Neural progenitor cell (in vitro differentiated cells): ENCODE measurements around the gene NFATC2IP.

Experiments
- EZH2 ChIP-seq: fragments of 200-600 bp; sonication (generic); IDR thresholded peaks from 2 replicates; pipeline ENCODE4 v1.6.1; 2017; ENCODE audit warnings: antibody characterized with exemption, mild to moderate bottlenecking, moderate library complexity
- EZH2phosphoT487 ChIP-seq: fragments of 200-600 bp; sonication (generic); IDR thresholded peaks from 2 replicates; pipeline ENCODE4 v1.6.1; 2017; ENCODE audit warnings: antibody characterized with exemption
- TF ChIP-seq, protein P1 (sequence below): fragments of 200-600 bp; sonication (generic); IDR thresholded peaks from 2 replicates; pipeline ENCODE4 v1.5.1; 2017; ENCODE audit warnings: antibody characterized with exemption, mild to moderate bottlenecking

DNA sequence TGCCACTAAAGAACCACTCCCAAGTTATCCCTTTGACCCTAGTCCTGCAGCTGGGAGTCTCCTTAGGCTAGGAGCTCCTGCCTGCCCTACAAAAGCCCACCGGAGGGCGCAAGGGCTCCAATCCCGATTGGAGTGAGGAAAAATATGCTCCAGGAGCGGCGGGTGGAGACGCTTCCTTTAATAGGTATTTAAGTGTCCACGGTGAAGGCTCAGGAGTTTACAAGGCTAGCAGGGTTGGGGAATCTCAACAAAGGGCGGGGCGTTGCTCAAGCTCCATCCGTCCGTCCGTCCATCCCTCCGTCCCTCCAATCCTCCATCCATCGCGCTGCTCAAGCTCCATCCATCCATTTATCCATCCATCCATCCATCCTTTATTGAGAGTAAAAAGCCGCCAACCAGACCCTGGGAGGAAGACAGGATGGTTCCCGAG is 23.3 kb downstream of the NFATC2IP start:
- TF ChIP-seq, protein P1, sequence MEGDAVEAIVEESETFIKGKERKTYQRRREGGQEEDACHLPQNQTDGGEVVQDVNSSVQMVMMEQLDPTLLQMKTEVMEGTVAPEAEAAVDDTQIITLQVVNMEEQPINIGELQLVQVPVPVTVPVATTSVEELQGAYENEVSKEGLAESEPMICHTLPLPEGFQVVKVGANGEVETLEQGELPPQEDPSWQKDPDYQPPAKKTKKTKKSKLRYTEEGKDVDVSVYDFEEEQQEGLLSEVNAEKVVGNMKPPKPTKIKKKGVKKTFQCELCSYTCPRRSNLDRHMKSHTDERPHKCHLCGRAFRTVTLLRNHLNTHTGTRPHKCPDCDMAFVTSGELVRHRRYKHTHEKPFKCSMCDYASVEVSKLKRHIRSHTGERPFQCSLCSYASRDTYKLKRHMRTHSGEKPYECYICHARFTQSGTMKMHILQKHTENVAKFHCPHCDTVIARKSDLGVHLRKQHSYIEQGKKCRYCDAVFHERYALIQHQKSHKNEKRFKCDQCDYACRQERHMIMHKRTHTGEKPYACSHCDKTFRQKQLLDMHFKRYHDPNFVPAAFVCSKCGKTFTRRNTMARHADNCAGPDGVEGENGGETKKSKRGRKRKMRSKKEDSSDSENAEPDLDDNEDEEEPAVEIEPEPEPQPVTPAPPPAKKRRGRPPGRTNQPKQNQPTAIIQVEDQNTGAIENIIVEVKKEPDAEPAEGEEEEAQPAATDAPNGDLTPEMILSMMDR: peak; percentile 83
- TF ChIP-seq EZH2phosphoT487: no peak
- TF ChIP-seq EZH2: no peak
